ENCODE results near the gene STAC2.

DNA sequence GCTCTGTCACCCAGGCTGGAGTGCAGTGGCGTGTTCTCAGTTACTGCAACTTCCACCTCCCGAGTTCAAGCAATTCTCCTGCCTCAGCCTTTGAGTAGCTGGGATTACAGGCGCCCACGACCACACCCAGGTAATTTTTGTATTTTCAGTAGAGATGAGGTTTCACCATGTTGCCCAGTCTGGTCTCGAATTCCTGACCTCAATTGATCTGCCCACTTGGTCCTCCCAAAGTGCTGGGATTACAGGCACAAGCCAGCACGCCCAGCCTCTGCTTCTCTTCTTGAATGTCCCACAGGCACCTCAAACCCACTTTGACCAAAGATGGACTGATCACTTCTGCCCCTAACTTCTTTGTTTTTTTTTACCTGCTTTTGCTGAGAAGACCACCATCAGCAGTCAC is 55.2 kb downstream of the STAC2 start:
- TF ChIP-seq, protein P1, sequence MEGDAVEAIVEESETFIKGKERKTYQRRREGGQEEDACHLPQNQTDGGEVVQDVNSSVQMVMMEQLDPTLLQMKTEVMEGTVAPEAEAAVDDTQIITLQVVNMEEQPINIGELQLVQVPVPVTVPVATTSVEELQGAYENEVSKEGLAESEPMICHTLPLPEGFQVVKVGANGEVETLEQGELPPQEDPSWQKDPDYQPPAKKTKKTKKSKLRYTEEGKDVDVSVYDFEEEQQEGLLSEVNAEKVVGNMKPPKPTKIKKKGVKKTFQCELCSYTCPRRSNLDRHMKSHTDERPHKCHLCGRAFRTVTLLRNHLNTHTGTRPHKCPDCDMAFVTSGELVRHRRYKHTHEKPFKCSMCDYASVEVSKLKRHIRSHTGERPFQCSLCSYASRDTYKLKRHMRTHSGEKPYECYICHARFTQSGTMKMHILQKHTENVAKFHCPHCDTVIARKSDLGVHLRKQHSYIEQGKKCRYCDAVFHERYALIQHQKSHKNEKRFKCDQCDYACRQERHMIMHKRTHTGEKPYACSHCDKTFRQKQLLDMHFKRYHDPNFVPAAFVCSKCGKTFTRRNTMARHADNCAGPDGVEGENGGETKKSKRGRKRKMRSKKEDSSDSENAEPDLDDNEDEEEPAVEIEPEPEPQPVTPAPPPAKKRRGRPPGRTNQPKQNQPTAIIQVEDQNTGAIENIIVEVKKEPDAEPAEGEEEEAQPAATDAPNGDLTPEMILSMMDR (IDR thresholded peaks at IDR 0.05) = no peak
- TF ChIP-seq POLR2A (IDR thresholded peaks at IDR 0.05) = no peak

All from Peyer's patch (tissue), 4 donors.